Kidney glomerular epithelial cell (primary cell): ENCODE results near the gene OPN1MW2.
"Not testable (repeated sequence)": the region's sequence is repeated elsewhere in the genome, so short reads cannot be mapped to it uniquely, and the experiment has no call there.

Experiments used
- DNase-seq: peaks from one replicate; lab custom pipeline; 2025; lab: John Stamatoyannopoulos, UW

The OPN1MW2 gene

GRCh38 chrX:154269245-154269644, 49.7 kb downstream of the OPN1MW2 start:
- DNase-seq = not testable (repeated sequence)
